H9 (cell line): ENCODE measurements around the gene GPR183. TPM values are rescaled to one million over a fixed set of nuclear protein-coding genes. Genes with fewer than 3 reads are reported as not detected.

Experiments used
- DNase-seq: peaks from one replicate; pipeline ENCODE4 v3.0.0-alpha.2; 2017
- H2AFZ ChIP-seq: one replicate; pipeline ENCODE4 v1.6.1; 2013; ENCODE audit warnings: mild to moderate bottlenecking, low read length, control low read depth, moderate library complexity
- H2AK5ac ChIP-seq: 2 replicates; pipeline ENCODE4 v1.6.1; 2013; ENCODE audit warnings: low read length, control low read depth, mixed read lengths; ENCODE audit not compliant: insufficient read length
- H2BK120ac ChIP-seq: one replicate; pipeline ENCODE4 v1.6.1; 2013; ENCODE audit warnings: low read depth, mild to moderate bottlenecking, low read length, control low read depth, inconsistent platforms; ENCODE audit not compliant: poor library complexity, severe bottlenecking
- H2BK12ac ChIP-seq: 2 replicates; pipeline ENCODE4 v1.6.1; 2013; ENCODE audit warnings: low read length, control low read depth, mixed read lengths, low read depth; ENCODE audit not compliant: insufficient read length
- H2BK15ac ChIP-seq: 2 replicates; pipeline ENCODE4 v1.6.1; 2013; ENCODE audit warnings: low read depth, low read length, control low read depth
- H2BK20ac ChIP-seq: one replicate; pipeline ENCODE4 v1.6.1; 2013; ENCODE audit warnings: low read depth, mild to moderate bottlenecking, low read length, control low read depth, inconsistent platforms; ENCODE audit not compliant: poor library complexity, severe bottlenecking
- H2BK5ac ChIP-seq: 2 replicates; pipeline ENCODE4 v1.6.1; 2013; ENCODE audit warnings: low read length, control low read depth, mixed read lengths; ENCODE audit not compliant: insufficient read length
- H3K14ac ChIP-seq: 2 replicates; pipeline ENCODE4 v1.6.1; 2013; ENCODE audit warnings: low read length, control low read depth; ENCODE audit not compliant: insufficient read depth
- H3K18ac ChIP-seq: 2 replicates; pipeline ENCODE4 v1.6.1; 2013; ENCODE audit warnings: low read depth, mild to moderate bottlenecking, mixed read lengths, low read length, control low read depth; ENCODE audit not compliant: insufficient read length
- H3K23ac ChIP-seq: 2 replicates; pipeline ENCODE4 v1.6.1; 2013; ENCODE audit warnings: low read length, control low read depth, mixed read lengths, low read depth; ENCODE audit not compliant: insufficient read length
- H3K23me2 ChIP-seq: 2 replicates; pipeline ENCODE4 v1.6.1; 2013; ENCODE audit warnings: low read depth, mild to moderate bottlenecking, mixed read lengths, low read length, control low read depth; ENCODE audit not compliant: insufficient read length, poor library complexity, severe bottlenecking
- H3K27ac ChIP-seq: 2 replicates; pipeline ENCODE4 v1.5.1; 2013; ENCODE audit warnings: low read length, control low read depth, mixed read lengths, low read depth; ENCODE audit not compliant: insufficient read length
- H3K27me3 ChIP-seq: 2 replicates; pipeline ENCODE4 v1.6.1; 2013; ENCODE audit warnings: low read length, control low read depth, inconsistent platforms; ENCODE audit not compliant: insufficient read depth
- H3K4ac ChIP-seq: 2 replicates; pipeline ENCODE4 v1.6.1; 2013; ENCODE audit warnings: low read depth, mild to moderate bottlenecking, control low read depth, inconsistent platforms, low read length, moderate library complexity
- H3K4me1 ChIP-seq: 2 replicates; pipeline ENCODE4 v1.6.1; 2013; ENCODE audit warnings: low read length, control low read depth, inconsistent platforms; ENCODE audit not compliant: insufficient read depth
- H3K4me2 ChIP-seq: 2 replicates; pipeline ENCODE4 v1.6.1; 2013; ENCODE audit warnings: low read length, control low read depth, mixed read lengths; ENCODE audit not compliant: insufficient read length, insufficient read depth
- H3K56ac ChIP-seq: 2 replicates; pipeline ENCODE4 v1.6.1; 2013; ENCODE audit warnings: low read depth, mild to moderate bottlenecking, mixed read lengths, low read length, control low read depth; ENCODE audit not compliant: insufficient read length
- H3K79me1 ChIP-seq: 2 replicates; pipeline ENCODE4 v1.6.1; 2013; ENCODE audit warnings: low read depth, mild to moderate bottlenecking, moderate library complexity, low read length, control low read depth, inconsistent platforms; ENCODE audit not compliant: insufficient read depth, poor library complexity, severe bottlenecking
- H3K79me2 ChIP-seq: 2 replicates; pipeline ENCODE4 v1.6.1; 2013; ENCODE audit warnings: low read length, control low read depth, inconsistent platforms; ENCODE audit not compliant: insufficient read depth
- H3K9ac ChIP-seq: 2 replicates; pipeline ENCODE4 v1.6.1; 2013; ENCODE audit warnings: low read length, control low read depth, mixed read lengths; ENCODE audit not compliant: insufficient read length; ENCODE audit errors: extremely low read depth
- H3K9me3 ChIP-seq: one replicate; pipeline ENCODE4 v1.6.1; 2013; ENCODE audit warnings: low read depth, low read length, inconsistent platforms; ENCODE audit not compliant: control insufficient read depth
- H3T11ph ChIP-seq: one replicate; pipeline ENCODE4 v1.6.1; 2013; ENCODE audit warnings: mild to moderate bottlenecking, low read length, control low read depth, inconsistent platforms
- H4K20me1 ChIP-seq: one replicate; pipeline ENCODE4 v1.6.1; 2013; ENCODE audit not compliant: control insufficient read depth, insufficient read length, insufficient read depth
- H4K5ac ChIP-seq: 2 replicates; pipeline ENCODE4 v1.6.1; 2013; ENCODE audit warnings: low read depth, mild to moderate bottlenecking, mixed read lengths, low read length, control low read depth; ENCODE audit not compliant: insufficient read length
- H4K8ac ChIP-seq: replicated peaks from 2 replicates; pipeline ENCODE4 v1.6.1; 2013; ENCODE audit warnings: low read length, control low read depth, mixed read lengths, low read depth; ENCODE audit not compliant: insufficient read length
- H4K91ac ChIP-seq: 2 replicates; pipeline ENCODE4 v1.6.1; 2013; ENCODE audit warnings: low read depth, mild to moderate bottlenecking, moderate library complexity, mixed read lengths, low read length, control low read depth; ENCODE audit not compliant: insufficient read length
- H3K27ac Mint-ChIP-seq, 3 experiments: 2 replicates in 2 of 3; 3 replicates in 1 of 3; pipeline ENCODE4 v1.8.0; 2020 to 2021; ENCODE audit warnings: mixed read lengths in 3 of 3, mild to moderate bottlenecking in 1 of 3, moderate library complexity in 1 of 3
- H3K27me3 Mint-ChIP-seq: 2 replicates; pipeline ENCODE4 v1.8.0; 2021; ENCODE audit warnings: low read depth, mild to moderate bottlenecking, moderate library complexity, mixed read lengths
- H3K36me3 Mint-ChIP-seq, 3 experiments: 2 replicates in 2 of 3; 3 replicates in 1 of 3; pipeline ENCODE4 v1.8.0; 2020 to 2021; ENCODE audit warnings: low read depth in 3 of 3, mixed read lengths in 3 of 3; ENCODE audit not compliant: insufficient read depth in 1 of 3
- H3K4me1 Mint-ChIP-seq, 2 experiments: 2 replicates each; pipeline ENCODE4 v1.8.0; 2020; ENCODE audit warnings: mixed read lengths in 2 of 2
- H3K4me3 Mint-ChIP-seq, 2 experiments: 2 replicates in 1 of 2; 3 replicates in 1 of 2; pipeline ENCODE4 v1.8.0; 2020 to 2021; ENCODE audit warnings: mild to moderate bottlenecking in 2 of 2, mixed read lengths in 2 of 2, moderate library complexity in 1 of 2
- H3K9me3 Mint-ChIP-seq, 2 experiments: 2 replicates in 1 of 2; 3 replicates in 1 of 2; pipeline ENCODE4 v1.8.0; 2020; ENCODE audit warnings: mild to moderate bottlenecking in 2 of 2, mixed read lengths in 2 of 2, moderate library complexity in 1 of 2
- WGBS: extraction: QIAGEN DNeasy Blood & Tissue Kit; methylation state at CpG from one replicate; pipeline ENCODE4 v1.1.7; 2013; ENCODE audit warnings: missing lambda C conversion rate, low lambda C conversion rate, mixed read lengths; ENCODE audit not compliant: insufficient read length; ENCODE audit errors: extremely low coverage; 5-methylcytosine and 5-hydroxymethylcytosine counted together
- total RNA-seq: library from RNA; stranded (reverse); gene quantifications from 2 replicates; pipeline ENCODE4 v1.2.1, GENCODE V29; 2021
- TF ChIP-seq, protein P1 (sequence below): fragments of 200-600 bp; sonication (generic); conservative IDR thresholded peaks from 3 replicates; pipeline ENCODE4 v1.8.0; 2021; ENCODE audit warnings: antibody characterized with exemption, mild to moderate bottlenecking

The GPR183 gene
- total RNA-seq, 1 experiment from 2014 or later, result not detected

DNA sequence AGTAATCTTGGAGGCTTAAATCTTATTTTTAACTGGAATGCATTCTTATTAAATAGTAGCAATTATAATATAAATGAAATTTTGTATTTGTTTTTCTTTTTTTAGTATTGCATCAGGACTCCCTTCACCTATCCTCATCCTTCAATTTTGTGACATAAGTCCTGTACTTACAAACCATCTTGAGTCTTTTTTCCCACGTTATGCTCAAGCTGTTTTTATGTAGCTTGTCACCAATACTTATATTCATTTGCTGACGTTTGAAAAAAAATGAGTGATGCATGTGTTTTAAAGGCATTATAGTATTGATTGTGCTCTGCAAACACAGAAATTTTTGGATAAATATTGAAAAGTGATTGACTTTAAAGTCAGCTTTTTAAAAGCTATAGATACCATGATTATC lies 49.9 kb downstream of the GPR183 start:
- no peak overlapping the region for H3K4me3 Mint-ChIP-seq
- H3K27ac ChIP-seq, result no peak overlapping the region
- H3K36me3 Mint-ChIP-seq, result peaks cover 2 to 12% (median 7%) of the 10 kb centered on the region in 3 experiments; a peak in 5 of 7 replicates
- H3K27ac Mint-ChIP-seq, result no peak overlapping the region
- no peaks in the 10 kb centered on the region; the same call in 1 of the 2 replicates for H3K27me3 Mint-ChIP-seq
- H3K4me1 ChIP-seq, result no peaks in the 10 kb centered on the region
- H3K9ac ChIP-seq, result no peak overlapping the region
- H3K23me2 ChIP-seq, result no peaks in the 10 kb centered on the region
- no peak overlapping the region for H4K5ac ChIP-seq
- TF ChIP-seq, protein P1, sequence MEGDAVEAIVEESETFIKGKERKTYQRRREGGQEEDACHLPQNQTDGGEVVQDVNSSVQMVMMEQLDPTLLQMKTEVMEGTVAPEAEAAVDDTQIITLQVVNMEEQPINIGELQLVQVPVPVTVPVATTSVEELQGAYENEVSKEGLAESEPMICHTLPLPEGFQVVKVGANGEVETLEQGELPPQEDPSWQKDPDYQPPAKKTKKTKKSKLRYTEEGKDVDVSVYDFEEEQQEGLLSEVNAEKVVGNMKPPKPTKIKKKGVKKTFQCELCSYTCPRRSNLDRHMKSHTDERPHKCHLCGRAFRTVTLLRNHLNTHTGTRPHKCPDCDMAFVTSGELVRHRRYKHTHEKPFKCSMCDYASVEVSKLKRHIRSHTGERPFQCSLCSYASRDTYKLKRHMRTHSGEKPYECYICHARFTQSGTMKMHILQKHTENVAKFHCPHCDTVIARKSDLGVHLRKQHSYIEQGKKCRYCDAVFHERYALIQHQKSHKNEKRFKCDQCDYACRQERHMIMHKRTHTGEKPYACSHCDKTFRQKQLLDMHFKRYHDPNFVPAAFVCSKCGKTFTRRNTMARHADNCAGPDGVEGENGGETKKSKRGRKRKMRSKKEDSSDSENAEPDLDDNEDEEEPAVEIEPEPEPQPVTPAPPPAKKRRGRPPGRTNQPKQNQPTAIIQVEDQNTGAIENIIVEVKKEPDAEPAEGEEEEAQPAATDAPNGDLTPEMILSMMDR, result no peak
- no peaks in the 10 kb centered on the region for H3K79me1 ChIP-seq
- no peak overlapping the region for H2BK20ac ChIP-seq
- no peak overlapping the region for H2BK120ac ChIP-seq
- H4K8ac ChIP-seq, result no peak overlapping the region
- no peak overlapping the region for H3K14ac ChIP-seq
- H2AK5ac ChIP-seq, result no peak overlapping the region
- no peak overlapping the region for H3T11ph ChIP-seq
- H4K20me1 ChIP-seq, result peaks cover 2% of the 10 kb centered on the region
- H3K4me2 ChIP-seq, result no peak overlapping the region
- H2AFZ ChIP-seq, result no peak overlapping the region
- no peak overlapping the region for H3K23ac ChIP-seq
- no peaks in the 10 kb centered on the region for H3K79me2 ChIP-seq
- no peaks in the 10 kb centered on the region for H3K9me3 Mint-ChIP-seq
- H3K4me1 Mint-ChIP-seq, result 0 out of 4 replicates have a peak, but pooled peaks cover 0 to 4% of the 10 kb centered on the region in 2 experiments
- H3K9me3 ChIP-seq, result no peaks in the 10 kb centered on the region
- H3K27me3 ChIP-seq, result no peaks in the 10 kb centered on the region
- H2BK5ac ChIP-seq, result no peak overlapping the region
- WGBS, result no CpG with 5 or more reads among the region's 2 CpGs
- no peak for DNase-seq
- H3K4ac ChIP-seq, result no peak overlapping the region
- H4K91ac ChIP-seq, result no peak overlapping the region
- no peak overlapping the region for H2BK12ac ChIP-seq
- H3K18ac ChIP-seq, result no peak overlapping the region
- no peak overlapping the region for H3K56ac ChIP-seq
- H2BK15ac ChIP-seq, result no peak overlapping the region
